ENCODE results near the gene HYI.

HYI gene

GRCh38 chr1:43444151-43444828, 9.4 kb downstream of the HYI start:
- DNase-seq: no peak

- no peak for DNase-seq
These were observed 10.4 kb downstream of the HYI start for GRCh38 chr1:43443197-43443946.

GRCh38 chr1:43442756-43443155, 11.0 kb downstream of the HYI start:
- DNase-seq: no peak

- DNase-seq: no peak
These were observed 11.7 kb downstream of the HYI start for GRCh38 chr1:43441894-43442637.

- DNase-seq: no peak
These were observed 12.4 kb downstream of the HYI start for GRCh38 chr1:43441166-43441893.

- no peak for DNase-seq
These were observed 13.4 kb downstream of the HYI start for GRCh38 chr1:43440358-43440757.

- DNase-seq: no peak
These were observed 13.9 kb downstream of the HYI start for GRCh38 chr1:43439781-43440180.

- no peak for DNase-seq
These were observed 14.7 kb downstream of the HYI start for GRCh38 chr1:43438953-43439581.

GRCh38 chr1:43438576-43438952, 15.2 kb downstream of the HYI start:
- DNase-seq: no peak

GRCh38 chr1:43438006-43438405, 15.7 kb downstream of the HYI start:
- no peak for DNase-seq

GRCh38 chr1:43437031-43437973, 16.4 kb downstream of the HYI start:
- DNase-seq: no peak

GRCh38 chr1:43436371-43436770, 17.4 kb downstream of the HYI start:
- DNase-seq: no peak

- no peak for DNase-seq
These were observed 18.3 kb downstream of the HYI start for GRCh38 chr1:43435146-43436145.

GRCh38 chr1:43434256-43434655, 19.5 kb downstream of the HYI start:
- DNase-seq: no peak

GRCh38 chr1:43432907-43433306, 20.8 kb downstream of the HYI start:
- DNase-seq: no peak

GRCh38 chr1:43432171-43432860, 21.4 kb downstream of the HYI start:
- DNase-seq: no peak

- no peak for DNase-seq
These were observed 22.1 kb downstream of the HYI start for GRCh38 chr1:43431676-43432075.

GRCh38 chr1:43430831-43431230, 22.9 kb downstream of the HYI start:
- DNase-seq: no peak

- no peak for DNase-seq
These were observed 25.8 kb downstream of the HYI start for GRCh38 chr1:43427941-43428340.

- DNase-seq: no peak
These were observed 26.2 kb downstream of the HYI start for GRCh38 chr1:43427524-43427923.
